ENCODE data around the gene NR1H4.
A peak's percentile ranks its signal among the peaks of the same experiment; 100 is the strongest.
"Not testable (repeated sequence)": the region's sequence is repeated elsewhere in the genome, so short reads cannot be mapped to it uniquely, and the experiment has no call there.

NR1H4 gene

GRCh38 chr12:100518376-100518775 lies 44.7 kb downstream of the NR1H4 start:
- no peak for DNase-seq

- no peak for DNase-seq
These were observed 46.5 kb downstream of the NR1H4 start for GRCh38 chr12:100520048-100520769.

GRCh38 chr12:100521958-100522357 lies 48.3 kb downstream of the NR1H4 start:
- no peak for DNase-seq

GRCh38 chr12:100528034-100528433 lies 54.4 kb downstream of the NR1H4 start:
- no peak for DNase-seq

- DNase-seq = no peak
These were observed 54.9 kb downstream of the NR1H4 start for GRCh38 chr12:100528471-100529127.

GRCh38 chr12:100529756-100530350 lies 56.2 kb downstream of the NR1H4 start:
- no peak for DNase-seq

- no peak for DNase-seq
These were observed 59.7 kb downstream of the NR1H4 start for GRCh38 chr12:100533376-100533775.

GRCh38 chr12:100534625-100535227 lies 61.1 kb downstream of the NR1H4 start:
- DNase-seq = no peak

- DNase-seq = no peak
These were observed 65.5 kb downstream of the NR1H4 start for GRCh38 chr12:100539202-100539601.

- DNase-seq = no peak
These were observed 70.5 kb downstream of the NR1H4 start for GRCh38 chr12:100544165-100544564.

GRCh38 chr12:100545092-100545491 lies 71.4 kb downstream of the NR1H4 start:
- DNase-seq = no peak

- DNase-seq = no peak
These were observed 80.3 kb downstream of the NR1H4 start for GRCh38 chr12:100553936-100554335.

GRCh38 chr12:100554608-100555077 lies 81.0 kb downstream of the NR1H4 start:
- DNase-seq = peak; percentile 18

GRCh38 chr12:100555722-100556121 lies 82.1 kb downstream of the NR1H4 start:
- no peak for DNase-seq

GRCh38 chr12:100557357-100557756 lies 83.7 kb downstream of the NR1H4 start:
- no peak for DNase-seq

- not testable (repeated sequence) for DNase-seq
These were observed 85.6 kb downstream of the NR1H4 start for GRCh38 chr12:100559261-100559660.

- DNase-seq = no peak
These were observed 90.4 kb downstream of the NR1H4 start for GRCh38 chr12:100564090-100564489.

- no peak for DNase-seq
These were observed 91.3 kb downstream of the NR1H4 start for GRCh38 chr12:100564905-100565467.

GRCh38 chr12:100565987-100566545 lies 92.4 kb downstream of the NR1H4 start:
- no peak for DNase-seq

- peak; percentile 10 for DNase-seq
These were observed 93.4 kb downstream of the NR1H4 start for GRCh38 chr12:100566887-100567637.

GRCh38 chr12:100567945-100568344 lies 94.3 kb downstream of the NR1H4 start:
- DNase-seq = no peak

- no peak for DNase-seq
These were observed 98.5 kb downstream of the NR1H4 start for GRCh38 chr12:100572184-100572583.

Measured in CD4-positive, alpha-beta T cell treated with Interleukin-4 for 4 hours (primary cell).